ENCODE data around the gene RTN4RL1. TPM values are rescaled to one million over a fixed set of nuclear protein-coding genes. Genes with fewer than 3 reads are reported as not detected.
A peak's percentile ranks its signal among the peaks of the same experiment; 100 is the strongest.

The RTN4RL1 gene
- total RNA-seq, 1 donor from 2014 or later = 12.4 TPM

- no peak overlapping the region for H3K27ac Mint-ChIP-seq
Measured at GRCh38 chr17:2035541-2036488, 10.7 kb upstream of the RTN4RL1 start.

DNA sequence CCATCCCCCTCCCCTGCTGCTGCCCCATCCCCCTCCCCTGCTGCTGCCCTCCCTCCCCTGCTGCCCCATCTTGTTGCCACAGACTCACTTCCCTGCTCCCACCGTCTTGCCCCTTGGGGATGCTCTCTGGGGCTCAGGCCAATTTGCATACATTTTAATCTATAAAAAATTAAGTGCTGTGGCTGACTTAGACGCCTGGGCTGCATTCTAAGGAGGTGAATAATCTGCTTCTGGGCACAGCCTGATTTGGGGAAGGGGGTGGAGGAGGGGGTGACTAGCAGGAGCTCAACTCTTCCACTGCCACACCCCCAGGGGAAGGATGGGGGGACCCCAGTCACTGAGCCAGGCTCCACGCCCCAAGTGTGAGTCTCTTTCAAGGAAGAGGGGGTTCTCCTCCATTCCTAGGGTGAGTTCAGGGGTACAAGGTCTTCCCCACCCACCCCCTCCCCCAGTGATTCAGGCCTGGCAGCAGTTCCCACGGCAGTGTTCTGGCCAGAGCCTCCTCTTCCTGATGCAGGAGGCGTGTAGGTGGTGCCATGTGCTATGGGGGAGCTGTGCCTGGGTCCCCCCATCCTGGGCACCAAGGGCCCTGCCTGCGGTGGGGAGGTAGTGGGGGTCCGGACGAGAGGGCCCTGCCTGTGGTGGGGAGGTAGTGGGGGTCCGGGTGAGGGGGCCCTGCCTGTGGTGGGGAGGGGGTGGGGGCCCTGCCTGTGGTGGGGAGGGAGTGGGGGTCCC, 9.8 kb upstream of the RTN4RL1 start:
- no peaks in the 10 kb centered on the region for H3K27me3 Mint-ChIP-seq
- TF ChIP-seq, protein P1, sequence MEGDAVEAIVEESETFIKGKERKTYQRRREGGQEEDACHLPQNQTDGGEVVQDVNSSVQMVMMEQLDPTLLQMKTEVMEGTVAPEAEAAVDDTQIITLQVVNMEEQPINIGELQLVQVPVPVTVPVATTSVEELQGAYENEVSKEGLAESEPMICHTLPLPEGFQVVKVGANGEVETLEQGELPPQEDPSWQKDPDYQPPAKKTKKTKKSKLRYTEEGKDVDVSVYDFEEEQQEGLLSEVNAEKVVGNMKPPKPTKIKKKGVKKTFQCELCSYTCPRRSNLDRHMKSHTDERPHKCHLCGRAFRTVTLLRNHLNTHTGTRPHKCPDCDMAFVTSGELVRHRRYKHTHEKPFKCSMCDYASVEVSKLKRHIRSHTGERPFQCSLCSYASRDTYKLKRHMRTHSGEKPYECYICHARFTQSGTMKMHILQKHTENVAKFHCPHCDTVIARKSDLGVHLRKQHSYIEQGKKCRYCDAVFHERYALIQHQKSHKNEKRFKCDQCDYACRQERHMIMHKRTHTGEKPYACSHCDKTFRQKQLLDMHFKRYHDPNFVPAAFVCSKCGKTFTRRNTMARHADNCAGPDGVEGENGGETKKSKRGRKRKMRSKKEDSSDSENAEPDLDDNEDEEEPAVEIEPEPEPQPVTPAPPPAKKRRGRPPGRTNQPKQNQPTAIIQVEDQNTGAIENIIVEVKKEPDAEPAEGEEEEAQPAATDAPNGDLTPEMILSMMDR (IDR thresholded peaks at IDR 0.05; ENCODE audit: unreplicated experiment) = no peak
- DNase-seq (ENCODE audit: low spot score, unreplicated experiment) = no peak
- peaks cover 13% of the 10 kb centered on the region for H3K36me3 Mint-ChIP-seq (ENCODE audit: insufficient read depth)
- H3K27ac Mint-ChIP-seq = no peak overlapping the region
- peaks cover 4% of the 10 kb centered on the region for H3K4me1 Mint-ChIP-seq (ENCODE audit: low read depth)
- H3K4me3 Mint-ChIP-seq (ENCODE audit: low read depth) = no peak overlapping the region
- no peaks in the 10 kb centered on the region for H3K9me3 Mint-ChIP-seq (ENCODE audit: low read depth)

More at GRCh38 chr17:2035541-2036488, 10.7 kb upstream of the RTN4RL1 start:
- no peaks in the 10 kb centered on the region for H3K9me3 Mint-ChIP-seq (ENCODE audit: low read depth)
- TF ChIP-seq, protein P1 (IDR thresholded peaks at IDR 0.05; ENCODE audit: unreplicated experiment) = no peak
- no peak overlapping the region for H3K4me3 Mint-ChIP-seq (ENCODE audit: low read depth)
- H3K27me3 Mint-ChIP-seq = no peaks in the 10 kb centered on the region
- H3K4me1 Mint-ChIP-seq (ENCODE audit: low read depth) = peaks cover 2% of the 10 kb centered on the region
- peaks cover 13% of the 10 kb centered on the region for H3K36me3 Mint-ChIP-seq (ENCODE audit: insufficient read depth)
- no peak for DNase-seq (ENCODE audit: low spot score, unreplicated experiment)

DNA sequence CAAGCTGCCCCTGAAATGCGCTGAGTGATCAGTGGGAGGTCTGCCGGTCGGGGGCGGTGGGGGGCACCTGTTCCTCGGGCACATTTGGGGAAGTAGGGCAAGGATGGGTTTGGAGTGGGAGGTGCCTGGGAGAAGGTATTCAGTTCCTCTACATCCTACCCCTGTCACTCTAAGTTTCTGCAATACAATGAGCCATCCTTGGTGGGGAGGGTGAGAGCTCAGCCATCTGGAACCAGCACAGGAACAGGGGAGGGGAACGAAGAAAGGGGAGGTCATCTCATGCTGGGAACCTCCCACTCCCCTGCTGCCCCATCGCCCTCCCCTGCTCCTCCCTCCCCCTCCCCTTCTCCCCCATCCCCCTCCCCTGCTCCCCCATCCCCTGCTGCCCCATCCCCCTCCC, 9.0 kb upstream of the RTN4RL1 start:
- peaks cover 4% of the 10 kb centered on the region for H3K4me1 Mint-ChIP-seq (ENCODE audit: low read depth)
- H3K27ac Mint-ChIP-seq = no peak overlapping the region
- peaks cover 13% of the 10 kb centered on the region for H3K36me3 Mint-ChIP-seq (ENCODE audit: insufficient read depth)
- H3K9me3 Mint-ChIP-seq (ENCODE audit: low read depth) = no peaks in the 10 kb centered on the region
- TF ChIP-seq, protein P1 (IDR thresholded peaks at IDR 0.05; ENCODE audit: unreplicated experiment) = no peak
- H3K4me3 Mint-ChIP-seq (ENCODE audit: low read depth) = no peak overlapping the region
- no peaks in the 10 kb centered on the region for H3K27me3 Mint-ChIP-seq
- DNase-seq (ENCODE audit: low spot score, unreplicated experiment) = no peak

DNA sequence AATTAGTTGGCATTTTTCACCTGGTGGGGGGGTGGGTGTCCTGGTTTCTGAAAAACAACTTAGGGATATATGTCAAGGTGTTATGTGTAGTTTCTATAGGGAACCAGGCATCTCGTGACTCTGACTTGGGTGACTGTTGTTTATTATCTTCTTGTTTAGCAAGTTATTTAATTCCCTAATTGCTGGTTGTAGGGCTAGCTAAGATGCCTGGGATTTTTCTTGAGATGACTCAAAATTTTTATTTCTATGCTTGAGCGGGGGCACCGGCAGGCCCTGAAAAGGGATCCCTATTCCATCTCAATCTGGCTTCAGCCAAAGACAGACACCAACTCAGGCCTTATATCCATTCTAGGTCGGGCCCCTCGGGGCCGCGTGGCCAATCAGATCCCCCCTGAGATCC, 8.0 kb upstream of the RTN4RL1 start:
- Mint-ChIP-seq H3K4me3 (ENCODE audit: low read depth) (no peak overlapping the region), H3K36me3 (ENCODE audit: insufficient read depth) (peaks cover 10% of the 10 kb centered on the region), H3K4me1 (ENCODE audit: low read depth) (peaks cover 4% of the 10 kb centered on the region), H3K9me3 (ENCODE audit: low read depth) (no peaks in the 10 kb centered on the region), H3K27me3 (peaks cover 2% of the 10 kb centered on the region), H3K27ac (no peak overlapping the region)
- no peak for DNase-seq (ENCODE audit: low spot score, unreplicated experiment)
- TF ChIP-seq, protein P1 (IDR thresholded peaks at IDR 0.05; ENCODE audit: unreplicated experiment) = no peak

- peaks cover 4% of the 10 kb centered on the region for H3K4me1 Mint-ChIP-seq (ENCODE audit: low read depth)
- peak overlapping the region; percentile 94 for H3K27ac Mint-ChIP-seq
- H3K4me3 Mint-ChIP-seq (ENCODE audit: low read depth) = peak overlapping the region; percentile 98
- TF ChIP-seq, protein P1 (IDR thresholded peaks at IDR 0.05; ENCODE audit: unreplicated experiment) = peak; percentile 67
- no peaks in the 10 kb centered on the region for H3K9me3 Mint-ChIP-seq (ENCODE audit: low read depth)
- H3K27me3 Mint-ChIP-seq = peaks cover 14% of the 10 kb centered on the region
- H3K36me3 Mint-ChIP-seq (ENCODE audit: insufficient read depth) = no peaks in the 10 kb centered on the region
- peak; percentile 44 for DNase-seq (ENCODE audit: low spot score, unreplicated experiment)
Measured at GRCh38 chr17:2030779-2031163, 5.6 kb upstream of the RTN4RL1 start.
